HCT116 (cell line): ENCODE measurements around the gene MTO1.

Source experiments
- ATF3 ChIP-seq: IDR thresholded peaks from 2 replicates; pipeline ENCODE4 v1.6.1; 2012
- CTCF ChIP-seq, 3 experiments: fragments of 200-600 bp in 1 of 3; sonication (generic) in 1 of 3; IDR thresholded peaks in 2 of 3; conservative IDR thresholded peaks in 1 of 3; 2 replicates each; pipeline ENCODE4 v1.5.1; 2012 to 2017; ENCODE audit warnings: low read depth in 2 of 3, low read length in 2 of 3, antibody characterized with exemption in 1 of 3, borderline replicate concordance in 1 of 3, control low read depth in 1 of 3, mild to moderate bottlenecking in 1 of 3, mixed read lengths in 1 of 3, mixed run types in 1 of 3, moderate library complexity in 1 of 3; ENCODE audit not compliant: insufficient read depth in 1 of 3
- EZH2phosphoT487 ChIP-seq: fragments of 200-600 bp; IDR thresholded peaks from 2 replicates; pipeline ENCODE4 v1.6.1; 2018; ENCODE audit warnings: antibody characterized with exemption, borderline replicate concordance
- JUND ChIP-seq: IDR thresholded peaks from 2 replicates; pipeline ENCODE4 v1.6.1; 2012
- MAX ChIP-seq: IDR thresholded peaks from 2 replicates; pipeline ENCODE4 v1.6.1; 2012
- POLR2A ChIP-seq: IDR thresholded peaks from 2 replicates; pipeline ENCODE4 v1.7.0; 2011; ENCODE audit warnings: borderline replicate concordance; ENCODE audit not compliant: insufficient read depth, insufficient read length; ENCODE audit errors: extremely low read depth
- POLR2AphosphoS5 ChIP-seq: IDR thresholded peaks from 2 replicates; pipeline ENCODE4 v1.6.1; 2011; ENCODE audit warnings: mild to moderate bottlenecking, low read depth, low read length, moderate library complexity
- RAD21 ChIP-seq: IDR thresholded peaks from 2 replicates; pipeline ENCODE4 v1.6.1; 2012; ENCODE audit warnings: low read depth, mild to moderate bottlenecking
- REST ChIP-seq: IDR thresholded peaks from 2 replicates; pipeline ENCODE4 v1.6.1; 2012; ENCODE audit warnings: low read depth
- SP1 ChIP-seq: IDR thresholded peaks from 2 replicates; pipeline ENCODE4 v1.6.1; 2012; ENCODE audit warnings: low read depth
- ZBTB33 ChIP-seq: IDR thresholded peaks from 2 replicates; pipeline ENCODE4 v1.6.1; 2011; ENCODE audit warnings: mild to moderate bottlenecking, low read length, moderate library complexity; ENCODE audit not compliant: insufficient replicate concordance; ENCODE audit errors: extremely low read depth
- ZNF274 ChIP-seq: fragments of 200-500 bp; sonication (Bioruptor generic); IDR thresholded peaks from 2 replicates; pipeline ENCODE4 v1.6.1; 2014; ENCODE audit warnings: mild to moderate bottlenecking, low read depth, low read length, inconsistent platforms

GRCh38 chr6:73520688-73521350, 59.3 kb downstream of the MTO1 start, which contains the start of gene EEF1A1:
- TF ChIP-seq CTCF (IDR thresholded peaks at IDR 0.05 in 2 of 3, conservative IDR thresholded peaks at IDR 0.05 in 1 of 3; ENCODE audit: borderline replicate concordance in 1 of 3, insufficient read depth in 1 of 3, low read depth in 2 of 3, low read length in 2 of 3) (no peak), POLR2A (peak; percentile 98), POLR2AphosphoS5 (peak; percentile 100), EZH2phosphoT487 (no peak), MAX (no peak), ATF3 (no peak), JUND (no peak), ZBTB33 (peak; percentile 60), RAD21 (no peak), ZNF274 (no peak), SP1 (no peak), REST (no peak)
